ENCODE data around the gene CABS1. TPM values are rescaled to one million over a fixed set of nuclear protein-coding genes. Genes with fewer than 3 reads are reported as not detected.

Gene CABS1
- total and polyA plus RNA-seq, 2 of the 13 experiments (the other 11 are each of a cell fraction or from before 2014, with no cell fraction given): not detected

DNA sequence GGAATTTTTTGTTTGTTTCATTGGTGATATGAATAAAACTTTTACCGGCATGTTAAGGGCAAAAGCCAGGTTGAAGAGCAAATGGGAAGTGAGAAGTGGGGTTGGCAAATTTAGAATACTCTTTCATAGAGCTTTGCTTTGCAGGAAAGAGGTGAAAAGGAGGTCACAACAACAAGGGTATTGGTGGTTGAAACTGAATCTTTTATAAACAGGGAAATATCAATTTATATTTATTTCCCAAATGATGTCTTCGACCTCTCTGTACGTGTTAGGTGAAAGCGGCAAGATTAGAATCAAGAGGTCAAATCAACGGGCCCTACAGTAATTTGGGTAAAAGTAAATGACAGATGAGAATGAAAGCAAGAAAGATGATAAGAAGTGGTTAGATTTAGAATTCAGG, 29.2 kb downstream of the CABS1 start:
- Histone ChIP-seq H3K27me3 (ENCODE audit: control insufficient read depth in 1 of 2, insufficient read depth in 2 of 2, low read length in 2 of 2) (no peaks in the 10 kb centered on the region), H3K9ac (ENCODE audit: insufficient read depth, low read depth, low read length) (no peak overlapping the region), H3K27ac (ENCODE audit: extremely low read length, insufficient read depth, low read length) (no peak overlapping the region), H3K4me1 (ENCODE audit: insufficient read depth, low read length) (no peaks in the 10 kb centered on the region), H3K79me2 (ENCODE audit: insufficient read depth, low read length) (no peaks in the 10 kb centered on the region), H2AFZ (ENCODE audit: low read length) (no peak overlapping the region), H3K4me3 (replicated peaks in 1 of 3; ENCODE audit: insufficient read depth in 1 of 3, low read depth in 2 of 3, low read length in 3 of 3) (no peak overlapping the region), H3K36me3 (replicated peaks in 1 of 2; ENCODE audit: control insufficient read depth in 1 of 2, insufficient read depth in 2 of 2, low read length in 2 of 2) (no peaks in the 10 kb centered on the region), H3K4me2 (ENCODE audit: low read depth, low read length) (no peak overlapping the region), H3K9me3 (ENCODE audit: low read length) (no peaks in the 10 kb centered on the region), H4K20me1 (ENCODE audit: insufficient read depth, low read length) (no peaks in the 10 kb centered on the region)
- WGBS (ENCODE audit: low lambda C conversion rate): 62% methylated on average over 5 of the region's 5 CpGs
- FAIRE-seq: no peak
- intact Hi-C loops (cut with micrococcal nuclease; ENCODE audit: unreplicated experiment) (no loop called here), in situ Hi-C loops (cut with HindIII; ENCODE audit: extremely low pct_ligation_motif_present, low pct_unique_long_range_greater_than_20kb) (no loop called here)
- ChIA-PET CTCF (ENCODE audit: low intra/inter-chr PET ratio, low total read pairs) (no interaction called here), POLR2A (no interaction called here)
- no peak for ATAC-seq
- no TSS peak for BruUV-seq (replicated peaks)
- DNase-seq (ENCODE audit: low spot score): no peak
- TF ChIP-seq TEAD2 (CRISPR knock-in tag; IDR thresholded peaks at IDR 0.05) (no peak), ZNF367 (CRISPR knock-in tag; IDR thresholded peaks at IDR 0.05; ENCODE audit: borderline replicate concordance) (no peak), ZBTB20 (CRISPR knock-in tag; IDR thresholded peaks at IDR 0.05; ENCODE audit: borderline replicate concordance, low read depth) (no peak), HMG20B (CRISPR knock-in tag; conservative IDR thresholded peaks at IDR 0.05) (no peak), ZNF446 (CRISPR knock-in tag; IDR thresholded peaks at IDR 0.05) (no peak), FOXA3 (CRISPR knock-in tag; IDR thresholded peaks at IDR 0.05) (no peak), SRY (CRISPR knock-in tag; IDR thresholded peaks at IDR 0.05) (no peak), TOPORS (CRISPR knock-in tag; IDR thresholded peaks at IDR 0.05) (no peak), ZNF354B (CRISPR knock-in tag; IDR thresholded peaks at IDR 0.05) (no peak)
- TF ChIP-seq, protein P1, sequence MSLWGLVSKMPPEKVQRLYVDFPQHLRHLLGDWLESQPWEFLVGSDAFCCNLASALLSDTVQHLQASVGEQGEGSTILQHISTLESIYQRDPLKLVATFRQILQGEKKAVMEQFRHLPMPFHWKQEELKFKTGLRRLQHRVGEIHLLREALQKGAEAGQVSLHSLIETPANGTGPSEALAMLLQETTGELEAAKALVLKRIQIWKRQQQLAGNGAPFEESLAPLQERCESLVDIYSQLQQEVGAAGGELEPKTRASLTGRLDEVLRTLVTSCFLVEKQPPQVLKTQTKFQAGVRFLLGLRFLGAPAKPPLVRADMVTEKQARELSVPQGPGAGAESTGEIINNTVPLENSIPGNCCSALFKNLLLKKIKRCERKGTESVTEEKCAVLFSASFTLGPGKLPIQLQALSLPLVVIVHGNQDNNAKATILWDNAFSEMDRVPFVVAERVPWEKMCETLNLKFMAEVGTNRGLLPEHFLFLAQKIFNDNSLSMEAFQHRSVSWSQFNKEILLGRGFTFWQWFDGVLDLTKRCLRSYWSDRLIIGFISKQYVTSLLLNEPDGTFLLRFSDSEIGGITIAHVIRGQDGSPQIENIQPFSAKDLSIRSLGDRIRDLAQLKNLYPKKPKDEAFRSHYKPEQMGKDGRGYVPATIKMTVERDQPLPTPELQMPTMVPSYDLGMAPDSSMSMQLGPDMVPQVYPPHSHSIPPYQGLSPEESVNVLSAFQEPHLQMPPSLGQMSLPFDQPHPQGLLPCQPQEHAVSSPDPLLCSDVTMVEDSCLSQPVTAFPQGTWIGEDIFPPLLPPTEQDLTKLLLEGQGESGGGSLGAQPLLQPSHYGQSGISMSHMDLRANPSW (CRISPR knock-in tag; IDR thresholded peaks at IDR 0.05; ENCODE audit: borderline replicate concordance): no peak

Measured in HepG2 (cell line).